MM.1S (cell line): Measurements from ENCODE around the gene CRTAC1.

Experiments used
- EZH2 ChIP-seq: fragments of 300-600 bp; sonication (generic); optimal IDR thresholded peaks from 2 replicates; pipeline ENCODE3; 2017; ENCODE audit warnings: low read depth, mild to moderate bottlenecking, antibody characterized with exemption, low read length, mixed read lengths
- TF ChIP-seq, protein P1 (sequence below): fragments of 300-600 bp; sonication (generic); IDR thresholded peaks from 2 replicates; pipeline ENCODE4 v1.5.1; 2016; ENCODE audit warnings: antibody characterized with exemption, low read length, mixed read lengths

GRCh38 chr10:97849687-97850402 is 180.6 kb downstream of the CRTAC1 start, which contains the start of gene GOLGA7B:
- TF ChIP-seq, protein P1, sequence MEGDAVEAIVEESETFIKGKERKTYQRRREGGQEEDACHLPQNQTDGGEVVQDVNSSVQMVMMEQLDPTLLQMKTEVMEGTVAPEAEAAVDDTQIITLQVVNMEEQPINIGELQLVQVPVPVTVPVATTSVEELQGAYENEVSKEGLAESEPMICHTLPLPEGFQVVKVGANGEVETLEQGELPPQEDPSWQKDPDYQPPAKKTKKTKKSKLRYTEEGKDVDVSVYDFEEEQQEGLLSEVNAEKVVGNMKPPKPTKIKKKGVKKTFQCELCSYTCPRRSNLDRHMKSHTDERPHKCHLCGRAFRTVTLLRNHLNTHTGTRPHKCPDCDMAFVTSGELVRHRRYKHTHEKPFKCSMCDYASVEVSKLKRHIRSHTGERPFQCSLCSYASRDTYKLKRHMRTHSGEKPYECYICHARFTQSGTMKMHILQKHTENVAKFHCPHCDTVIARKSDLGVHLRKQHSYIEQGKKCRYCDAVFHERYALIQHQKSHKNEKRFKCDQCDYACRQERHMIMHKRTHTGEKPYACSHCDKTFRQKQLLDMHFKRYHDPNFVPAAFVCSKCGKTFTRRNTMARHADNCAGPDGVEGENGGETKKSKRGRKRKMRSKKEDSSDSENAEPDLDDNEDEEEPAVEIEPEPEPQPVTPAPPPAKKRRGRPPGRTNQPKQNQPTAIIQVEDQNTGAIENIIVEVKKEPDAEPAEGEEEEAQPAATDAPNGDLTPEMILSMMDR = no peak
- TF ChIP-seq EZH2 = no peak
